GM18858 (cell line): ENCODE measurements around the gene OR4D1.

ENCODE experiments used
- ATAC-seq: cut with Tn5 transposase; IDR thresholded peaks from one replicate; pipeline ENCODE4 v1.9.1; 2021; ENCODE audit not compliant: unreplicated experiment

OR4D1 gene

GRCh38 chr17:58153046-58153445 lies 4.9 kb downstream of the OR4D1 start:
- no peak for ATAC-seq

DNA sequence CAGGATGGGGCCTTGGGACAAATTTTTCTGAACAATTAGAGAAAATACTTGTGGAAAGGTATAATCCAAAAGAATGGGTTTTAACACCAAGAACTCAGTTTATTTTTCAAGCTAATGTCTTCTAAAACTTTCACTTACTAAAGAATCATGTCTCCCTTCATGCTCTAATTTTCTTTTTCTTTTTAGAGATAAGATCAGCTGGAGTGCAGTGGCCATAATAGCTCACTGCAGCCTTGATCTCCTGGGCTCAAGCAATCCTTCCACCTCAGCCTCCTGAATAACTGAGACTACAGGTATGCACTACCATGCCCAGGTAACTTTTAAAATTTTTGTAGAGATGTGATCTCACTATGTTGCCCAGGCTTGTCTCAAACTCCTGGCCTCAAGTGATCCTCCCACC lies 5.5 kb downstream of the OR4D1 start:
- ATAC-seq, result no peak

- no peak for ATAC-seq
These were observed 8.9 kb downstream of the OR4D1 start for GRCh38 chr17:58156839-58157803.

DNA sequence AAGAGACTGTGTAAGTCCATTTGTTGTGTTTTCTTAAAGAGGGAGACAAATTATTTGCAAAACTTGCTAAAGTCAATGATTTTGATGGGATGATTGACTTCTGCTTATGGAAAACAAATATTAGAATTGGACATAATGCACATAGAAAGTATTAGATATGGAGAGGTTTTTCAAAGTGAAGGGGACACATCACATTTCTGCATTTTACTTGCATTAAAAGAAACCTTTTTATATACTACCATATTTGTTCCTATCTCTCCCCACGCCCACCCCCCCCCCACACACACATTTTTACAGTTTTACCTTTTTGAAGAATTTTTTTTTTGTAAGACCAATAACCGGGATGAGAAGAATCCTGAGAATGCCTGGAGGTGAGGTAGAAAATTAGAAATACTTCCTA lies 10.0 kb downstream of the OR4D1 start:
- no peak for ATAC-seq

DNA sequence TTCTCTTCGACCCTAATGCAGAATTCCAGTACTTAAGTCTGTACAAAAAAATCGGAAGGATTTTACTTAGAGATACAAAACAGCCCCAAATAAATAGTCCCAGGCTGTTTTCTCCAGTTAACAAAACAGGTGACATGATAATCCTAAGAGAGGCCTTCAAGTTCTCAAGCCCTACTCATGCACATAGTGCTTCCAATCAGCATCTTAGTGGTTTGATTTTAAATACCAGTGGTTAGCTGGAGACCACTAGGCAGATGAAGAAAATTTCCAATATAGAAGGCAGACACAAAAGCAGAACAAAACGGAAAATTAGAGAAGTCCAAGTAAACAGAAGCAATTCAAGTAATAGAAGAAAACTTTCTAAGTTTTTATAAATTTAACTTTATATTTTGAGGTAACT lies 13.4 kb downstream of the OR4D1 start:
- ATAC-seq, result no peak

GRCh38 chr17:58165981-58166380 lies 17.8 kb downstream of the OR4D1 start:
- no peak for ATAC-seq

DNA sequence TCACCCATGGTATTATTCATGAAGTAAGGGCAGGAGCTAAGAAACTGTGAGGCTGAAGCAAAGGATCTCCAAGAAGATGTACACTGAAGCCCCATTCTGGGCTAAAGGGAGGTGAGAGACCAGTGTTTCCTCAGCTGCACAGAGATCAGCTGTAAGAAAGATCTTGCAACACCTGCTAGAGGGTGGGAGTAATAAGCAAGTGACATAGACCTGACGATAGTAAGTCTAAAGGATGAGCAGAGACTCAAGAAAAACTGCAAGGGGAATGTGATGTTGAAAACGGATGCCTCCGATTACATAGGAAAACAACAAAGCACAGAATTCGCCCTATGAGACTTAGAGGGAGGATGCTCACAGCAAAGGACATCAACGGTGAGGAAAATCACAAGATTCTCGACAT lies 18.5 kb downstream of the OR4D1 start, which contains the start of gene OR4D2:
OR4D2 (plus strand) TSS at position 301 of the 400 bp plus-strand sequence. CDS start 2,674 bp downstream, outside the sequence.
- no peak for ATAC-seq

DNA sequence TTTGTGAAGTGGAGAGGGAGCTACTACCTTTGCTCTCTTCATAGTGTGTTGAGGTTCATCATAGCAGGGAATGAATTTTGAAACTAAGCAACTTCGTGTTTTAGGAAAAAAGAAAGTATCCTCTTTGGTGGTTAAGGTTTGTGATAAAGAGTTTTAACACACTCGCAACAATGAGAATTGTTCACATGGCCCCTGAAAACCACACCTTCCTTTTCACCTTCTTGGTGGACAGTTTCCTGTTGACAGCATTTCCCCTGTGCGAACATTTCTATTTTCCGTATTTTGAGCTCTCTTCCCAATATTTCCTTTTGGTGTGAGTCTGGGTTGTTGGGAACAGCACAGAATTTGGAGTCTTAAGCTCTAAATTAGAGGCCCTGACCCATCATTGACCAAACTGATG lies 22.4 kb downstream of the OR4D1 start:
- ATAC-seq, result no peak

- no peak for ATAC-seq
These were observed 24.3 kb downstream of the OR4D1 start for GRCh38 chr17:58172369-58173071.

DNA sequence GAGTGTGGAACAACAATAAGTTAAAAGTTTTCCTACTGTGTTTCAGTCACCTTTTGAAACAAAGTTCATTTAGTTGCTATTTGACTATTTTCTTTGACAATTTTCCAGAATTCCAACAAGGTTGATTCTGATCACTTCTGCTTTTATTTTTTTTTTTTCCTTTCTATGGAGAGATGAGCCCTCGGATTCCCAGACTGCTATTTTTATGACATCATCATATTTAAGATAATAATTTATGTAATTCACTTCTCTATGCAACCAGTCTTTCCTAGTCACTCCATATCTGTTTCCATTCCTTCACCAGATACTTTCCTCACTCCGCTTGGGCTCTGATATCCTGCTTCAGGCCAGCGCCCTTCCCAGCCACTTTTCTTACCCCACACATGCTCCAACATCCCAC lies 26.7 kb downstream of the OR4D1 start:
- ATAC-seq, result no peak

DNA sequence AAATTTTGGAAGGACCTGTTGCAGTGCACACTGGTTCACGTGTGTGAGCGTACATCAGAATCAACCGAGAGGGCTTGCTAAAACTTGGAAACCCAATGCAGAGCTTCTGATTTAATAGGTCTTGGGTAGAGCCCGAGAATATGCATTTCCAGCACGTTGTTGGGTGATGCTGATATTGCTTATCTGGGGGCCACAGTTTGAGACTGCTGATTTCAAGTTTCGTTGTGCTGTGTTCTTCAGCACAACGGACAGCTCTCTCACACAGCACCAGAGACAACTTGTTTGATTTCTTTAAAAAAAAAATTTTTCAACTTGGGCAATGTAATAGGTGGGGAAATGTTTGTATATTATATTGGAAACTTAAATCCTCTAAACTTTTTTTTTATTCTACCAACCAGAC lies 28.0 kb downstream of the OR4D1 start:
- no peak for ATAC-seq

DNA sequence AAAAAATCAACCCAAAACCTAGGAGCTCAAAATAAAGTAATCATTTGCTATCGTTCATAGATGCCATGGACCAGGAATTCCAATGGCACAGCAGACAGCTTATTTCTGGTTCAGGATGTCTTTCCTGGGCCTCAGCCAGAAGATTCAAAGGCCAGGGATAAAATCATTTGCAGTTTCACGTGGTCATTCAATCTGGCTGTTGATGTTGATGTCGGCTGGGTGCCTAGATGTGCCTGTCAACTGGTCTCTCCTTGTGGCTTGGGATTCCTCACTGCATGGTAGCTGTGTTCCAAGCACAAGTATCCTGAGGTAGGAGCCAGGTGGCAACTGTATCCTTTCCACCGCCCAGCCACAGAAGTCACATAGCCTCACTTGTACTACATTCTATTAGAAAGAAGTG lies 33.6 kb downstream of the OR4D1 start:
- ATAC-seq, result no peak

DNA sequence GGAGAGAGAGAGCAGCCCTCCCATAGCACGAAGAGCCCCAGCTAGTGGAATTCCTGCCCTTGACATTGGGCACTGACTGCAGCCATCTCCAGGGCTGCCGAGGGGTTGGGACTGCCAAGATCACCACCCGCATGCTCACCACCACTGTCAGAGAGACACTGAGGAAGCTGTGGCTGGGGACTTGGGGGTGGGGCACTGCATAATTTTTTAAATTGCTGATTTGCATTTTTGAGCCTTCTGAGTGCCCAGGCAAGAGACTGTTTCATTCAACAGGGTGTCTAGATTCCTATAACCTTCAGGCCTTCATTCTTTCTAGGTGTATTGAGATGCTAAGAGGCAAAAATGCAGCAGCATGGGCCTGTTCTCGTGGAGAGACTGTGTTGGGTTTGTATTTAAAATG lies 35.3 kb downstream of the OR4D1 start:
- no peak for ATAC-seq

DNA sequence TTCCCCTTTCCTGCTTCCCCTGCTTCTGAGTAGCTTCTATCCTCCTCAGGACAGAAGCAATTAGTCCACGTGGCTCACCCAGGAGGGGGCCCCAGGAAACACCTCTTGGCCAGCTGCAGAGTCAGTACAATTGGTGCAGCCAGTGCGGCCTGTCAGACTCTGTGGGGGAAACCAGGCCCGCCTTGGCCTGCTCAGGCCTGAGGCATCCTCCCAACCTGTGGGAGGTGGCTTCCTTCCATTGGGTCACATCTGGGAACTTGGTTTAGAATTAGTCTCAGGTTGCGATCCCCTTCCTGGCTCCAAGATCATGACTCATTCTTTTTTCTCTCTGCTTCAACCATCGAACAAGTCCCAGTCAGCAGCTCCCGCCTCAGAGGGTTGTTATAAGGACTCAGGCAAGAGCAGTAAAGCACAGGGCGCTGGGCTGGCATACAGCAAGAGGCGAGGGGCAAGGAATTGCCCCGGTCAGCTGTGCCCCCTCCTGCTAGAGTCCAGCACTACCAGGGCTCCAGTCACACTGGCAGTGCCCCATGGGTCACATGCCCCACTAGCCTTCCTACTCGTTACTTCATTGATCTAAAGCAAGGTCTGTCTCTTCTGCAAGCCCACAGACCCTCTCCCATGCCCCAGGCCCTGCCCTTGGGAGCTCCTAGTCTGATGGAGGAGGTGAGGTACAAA lies 36.3 kb downstream of the OR4D1 start:
- no peak for ATAC-seq

DNA sequence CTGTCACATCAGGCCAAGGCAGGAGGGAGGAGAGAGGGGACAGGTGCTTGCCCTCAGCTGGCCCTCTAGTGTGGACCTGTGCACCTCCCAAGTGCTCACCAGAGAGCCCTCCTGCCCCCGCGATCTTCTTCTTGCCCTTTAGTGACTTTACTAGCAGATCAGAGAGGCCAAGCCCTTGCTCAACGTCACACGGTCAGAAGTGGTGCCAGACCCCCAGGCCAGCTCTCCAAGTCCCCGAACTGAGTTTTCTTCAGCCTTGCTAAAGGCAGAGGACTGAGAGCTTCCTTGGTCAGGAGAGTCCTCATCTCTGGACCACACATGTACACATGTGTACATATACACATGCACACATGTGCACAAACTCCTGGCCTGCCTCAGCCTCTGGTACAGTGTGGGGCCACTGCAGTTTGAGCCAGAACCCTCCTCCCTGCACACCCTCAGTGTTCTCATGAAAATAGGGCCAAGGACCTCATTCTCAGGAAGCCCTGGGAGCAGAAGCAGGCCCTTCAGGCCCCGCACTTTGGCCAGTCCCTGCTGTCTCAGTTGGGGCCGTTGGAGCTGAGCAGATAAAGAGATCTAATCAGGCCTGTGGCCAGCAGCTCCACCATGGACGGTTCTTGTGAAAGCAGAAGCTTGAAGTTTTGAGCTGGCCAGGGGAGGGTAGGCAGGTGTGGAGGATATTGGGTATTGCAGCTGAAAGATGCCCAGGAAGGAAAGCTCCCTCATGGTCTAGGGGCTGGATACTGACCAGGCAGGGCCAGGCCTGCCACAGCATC lies 37.0 kb downstream of the OR4D1 start:
- no peak for ATAC-seq

- ATAC-seq, result no peak
These were observed 38.4 kb downstream of the OR4D1 start for GRCh38 chr17:58186591-58186990.

GRCh38 chr17:58187063-58187462 lies 38.9 kb downstream of the OR4D1 start:
- no peak for ATAC-seq

GRCh38 chr17:58187675-58188074 lies 39.5 kb downstream of the OR4D1 start:
- ATAC-seq, result no peak

DNA sequence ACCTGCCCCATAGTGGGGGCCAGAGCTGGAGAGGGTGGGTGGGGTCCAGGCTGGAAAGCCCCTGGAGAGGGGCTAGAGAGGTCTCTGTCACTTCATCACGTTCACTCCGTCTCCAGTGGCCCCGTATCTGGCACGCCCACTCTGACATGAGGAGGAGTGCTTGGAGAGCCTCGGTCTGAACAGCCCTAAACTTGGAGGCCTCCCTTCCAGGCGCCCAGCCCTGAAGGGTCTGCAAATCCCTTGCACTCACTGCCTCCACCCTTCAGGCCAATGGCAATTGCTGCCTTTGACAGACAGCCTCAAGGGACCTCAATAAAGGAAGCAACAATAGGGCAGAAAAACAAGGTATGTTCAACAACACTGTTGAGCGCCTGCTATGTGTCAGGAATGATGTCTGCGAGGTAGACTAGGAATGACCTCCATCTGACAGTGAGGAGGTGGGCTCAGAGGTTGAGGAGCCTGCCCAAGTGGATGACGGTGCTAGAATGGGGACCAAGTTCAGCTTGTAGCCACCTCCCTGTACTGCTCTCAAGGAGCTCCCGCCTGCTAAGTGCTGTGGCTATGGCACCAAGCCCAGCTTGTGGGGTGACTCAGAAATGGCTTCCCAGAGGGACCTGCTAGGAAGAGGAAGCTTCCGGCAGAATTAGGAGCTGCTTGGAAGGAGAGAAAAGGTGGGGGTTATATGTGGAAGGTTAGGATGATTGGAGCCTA lies 41.4 kb downstream of the OR4D1 start:
- ATAC-seq, result no peak

DNA sequence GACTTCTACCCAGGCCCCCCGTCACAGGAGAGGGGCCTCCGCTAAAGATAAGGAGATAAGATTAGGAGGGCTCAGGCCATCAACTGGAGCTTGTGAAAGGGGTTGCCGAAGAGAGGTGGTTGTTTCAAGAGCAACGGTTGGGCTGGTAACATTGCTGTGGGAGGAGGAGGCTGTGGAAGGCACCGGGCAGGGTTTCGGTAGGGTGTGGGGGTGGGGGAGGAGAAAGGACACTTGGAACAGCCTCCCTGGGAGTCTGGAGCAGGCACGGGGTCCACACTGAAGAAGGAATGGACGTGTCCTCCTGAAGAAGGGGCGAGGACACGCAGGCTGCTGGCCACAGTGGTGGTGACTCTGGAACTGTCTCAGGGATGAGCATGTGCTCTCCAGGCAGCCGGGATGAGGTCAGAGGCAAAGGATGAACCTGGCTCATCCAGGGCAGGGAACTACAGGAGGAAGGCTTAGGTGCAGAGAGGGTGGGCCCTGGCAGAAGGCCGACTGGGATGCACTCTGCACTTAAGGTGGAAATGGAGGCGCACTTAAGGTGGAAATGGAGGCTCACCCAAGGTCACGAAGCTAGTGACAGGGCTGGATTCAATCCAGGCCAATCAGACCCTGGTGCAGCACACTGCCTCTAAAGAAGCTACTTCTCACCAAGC lies 43.2 kb downstream of the OR4D1 start:
- ATAC-seq, result no peak
